ENCODE measurements around the gene ACAA1. TPM values are rescaled to one million over a fixed set of nuclear protein-coding genes. Genes with fewer than 3 reads are reported as not detected.

ACAA1 gene
- total RNA-seq, 1 experiment from 2014 or later = 52.0 TPM

GRCh38 chr3:38111696-38112377, 25.1 kb downstream of the ACAA1 start:
- CTCF ChIA-PET = no interaction called here
- no peaks in the 10 kb centered on the region for H3K9me3 ChIP-seq (ENCODE audit: control insufficient read depth, insufficient read depth, low read depth, low read length)
- no peaks in the 10 kb centered on the region for H3K4me1 ChIP-seq (ENCODE audit: control insufficient read depth, insufficient read depth, low read length)
- no peaks in the 10 kb centered on the region for H3K36me3 ChIP-seq (ENCODE audit: control insufficient read depth, insufficient read depth, low read length)
- TF ChIP-seq POLR2AphosphoS5 (IDR thresholded peaks at IDR 0.05; ENCODE audit: low read depth, low read length) (no peak), TCF7L2 (IDR thresholded peaks at IDR 0.05; ENCODE audit: low read depth, low read length) (no peak), REST (IDR thresholded peaks at IDR 0.05; ENCODE audit: insufficient read depth in 1 of 2, low read depth in 2 of 2, low read length in 1 of 2) (no peak), CTCF (IDR thresholded peaks at IDR 0.05) (no peak), SIN3A (IDR thresholded peaks at IDR 0.05; ENCODE audit: borderline replicate concordance, insufficient read depth, low read depth, low read length) (no peak)
- H3K27ac ChIP-seq (ENCODE audit: low read length) = no peak overlapping the region
- DNase-seq (ENCODE audit: low read depth, low spot score) = no peak
- intact Hi-C loops (cut with micrococcal nuclease; ENCODE audit: unreplicated experiment) = no loop called here
- in situ Hi-C loops (cut with HindIII; ENCODE audit: low pct_unique_long_range_greater_than_20kb, low sequenced_read_pairs) = no loop called here
- H3K27me3 ChIP-seq (ENCODE audit: control insufficient read depth, insufficient read depth, low read length) = no peaks in the 10 kb centered on the region
- BruUV-seq (replicated peaks) = no TSS peak
- no peak for ATAC-seq
- POLR2A ChIA-PET = no interaction called here
- H3K4me3 ChIP-seq (ENCODE audit: low read depth in 2 of 2, low read length in 2 of 2) = no peak overlapping the region

GRCh38 chr3:38111201-38111600, 25.7 kb downstream of the ACAA1 start:
- Histone ChIP-seq H3K9me3 (ENCODE audit: control insufficient read depth, insufficient read depth, low read depth, low read length) (no peaks in the 10 kb centered on the region), H3K27me3 (ENCODE audit: control insufficient read depth, insufficient read depth, low read length) (no peaks in the 10 kb centered on the region), H3K4me1 (ENCODE audit: control insufficient read depth, insufficient read depth, low read length) (no peaks in the 10 kb centered on the region), H3K27ac (ENCODE audit: low read length) (no peak overlapping the region), H3K36me3 (ENCODE audit: control insufficient read depth, insufficient read depth, low read length) (no peaks in the 10 kb centered on the region), H3K4me3 (ENCODE audit: low read depth in 2 of 2, low read length in 2 of 2) (no peak overlapping the region)
- ATAC-seq = no peak
- in situ Hi-C loops (cut with HindIII; ENCODE audit: low pct_unique_long_range_greater_than_20kb, low sequenced_read_pairs) = no loop called here
- DNase-seq (ENCODE audit: low read depth, low spot score) = no peak
- CTCF ChIA-PET = no interaction called here
- POLR2A ChIA-PET = no interaction called here
- intact Hi-C loops (cut with micrococcal nuclease; ENCODE audit: unreplicated experiment) = no loop called here
- TF ChIP-seq REST (IDR thresholded peaks at IDR 0.05; ENCODE audit: insufficient read depth in 1 of 2, low read depth in 2 of 2, low read length in 1 of 2) = no peak
- no peak for TF ChIP-seq CTCF (IDR thresholded peaks at IDR 0.05)
- TF ChIP-seq SIN3A (IDR thresholded peaks at IDR 0.05; ENCODE audit: borderline replicate concordance, insufficient read depth, low read depth, low read length) = no peak
- TF ChIP-seq POLR2AphosphoS5 (IDR thresholded peaks at IDR 0.05; ENCODE audit: low read depth, low read length) = no peak
- no peak for TF ChIP-seq TCF7L2 (IDR thresholded peaks at IDR 0.05; ENCODE audit: low read depth, low read length)
- no TSS peak for BruUV-seq (replicated peaks)
